BLaER1 treated with 17β-estradiol and CSF1 and Interleukin-3, amounts not matched to agents 10 nM and 100 nM (cell line): ENCODE measurements around the gene CCDC102A.

ENCODE experiments used
- H3K27ac ChIP-seq, 11 experiments: shearing (Covaris generic); formaldehyde crosslinking; 2 replicates each; pipeline ENCODE4 v1.8.1; 2022
- H3K27me3 ChIP-seq, 11 experiments: shearing (Covaris generic); formaldehyde crosslinking; 2 replicates each; pipeline ENCODE4 v1.8.1; 2022
- H3K36me3 ChIP-seq, 11 experiments: shearing (Covaris generic); formaldehyde crosslinking; 2 replicates each; pipeline ENCODE4 v1.8.1; 2022
- H3K4me1 ChIP-seq, 10 experiments: shearing (Covaris generic); formaldehyde crosslinking; 2 replicates each; pipeline ENCODE4 v1.8.1; 2022
- H3K4me2 ChIP-seq, 11 experiments: shearing (Covaris generic); formaldehyde crosslinking; 2 replicates each; pipeline ENCODE4 v1.8.1; 2022
- H3K4me3 ChIP-seq, 10 experiments: shearing (Covaris generic); formaldehyde crosslinking; 2 replicates each; pipeline ENCODE4 v1.8.1; 2022
- H3K9ac ChIP-seq, 11 experiments: shearing (Covaris generic); formaldehyde crosslinking; 2 replicates each; pipeline ENCODE4 v1.8.1; 2022
- H3K9me3 ChIP-seq, 11 experiments: shearing (Covaris generic); formaldehyde crosslinking; replicated peaks in 1 of 11; 2 replicates each; pipeline ENCODE4 v1.8.1; 2022
- H4K20me1 ChIP-seq, 11 experiments: shearing (Covaris generic); formaldehyde crosslinking; 2 replicates each; pipeline ENCODE4 v1.8.1; 2022
- Cebpa-rat ChIP-seq, 11 experiments: shearing (Covaris generic); IDR thresholded peaks; 2 replicates each; pipeline ENCODE4 v1.8.1; 2022

CCDC102A gene

DNA sequence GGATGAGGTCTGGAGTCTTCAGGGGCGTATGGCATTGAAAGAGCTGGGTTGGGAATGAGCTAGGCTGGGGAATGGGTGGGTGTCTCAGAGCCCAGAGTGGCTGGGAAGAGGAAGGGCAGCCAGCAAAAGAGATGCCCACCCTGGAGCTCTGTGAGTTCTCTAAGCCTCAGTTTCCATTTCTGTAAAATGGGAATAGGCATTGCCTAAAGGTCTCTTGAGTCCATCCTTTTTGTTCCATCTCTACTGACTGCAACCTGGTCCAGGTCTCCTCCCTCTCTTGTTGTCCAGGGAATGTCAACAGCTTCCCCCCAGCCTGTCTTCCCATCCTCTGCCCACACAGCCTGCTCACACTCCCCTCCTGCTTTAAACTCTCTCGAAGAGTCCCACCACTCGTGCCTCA is 19.6 kb downstream of the CCDC102A start:
- Histone ChIP-seq H3K9ac (no peak overlapping the region), H3K4me1 (peaks cover 0 to 10% (median 0%) of the 10 kb centered on the region in 10 experiments; a peak in 2 of 20 replicates), H3K27ac (no peak overlapping the region), H3K27me3 (no peaks in the 10 kb centered on the region; a peak in 1 of 22 replicates), H3K36me3 (peaks cover 0 to 72% (median 17%) of the 10 kb centered on the region in 11 experiments; a peak in 11 of 22 replicates), H4K20me1 (0 out of 22 replicates have a peak, but pooled peaks cover 0 to 11% (median 0%) of the 10 kb centered on the region in 11 experiments), H3K9me3 (no peaks in the 10 kb centered on the region), H3K4me2 (no peak overlapping the region), H3K4me3 (no peak overlapping the region)
- TF ChIP-seq Cebpa-rat (IDR thresholded peaks at IDR 0.05), result no peak

DNA sequence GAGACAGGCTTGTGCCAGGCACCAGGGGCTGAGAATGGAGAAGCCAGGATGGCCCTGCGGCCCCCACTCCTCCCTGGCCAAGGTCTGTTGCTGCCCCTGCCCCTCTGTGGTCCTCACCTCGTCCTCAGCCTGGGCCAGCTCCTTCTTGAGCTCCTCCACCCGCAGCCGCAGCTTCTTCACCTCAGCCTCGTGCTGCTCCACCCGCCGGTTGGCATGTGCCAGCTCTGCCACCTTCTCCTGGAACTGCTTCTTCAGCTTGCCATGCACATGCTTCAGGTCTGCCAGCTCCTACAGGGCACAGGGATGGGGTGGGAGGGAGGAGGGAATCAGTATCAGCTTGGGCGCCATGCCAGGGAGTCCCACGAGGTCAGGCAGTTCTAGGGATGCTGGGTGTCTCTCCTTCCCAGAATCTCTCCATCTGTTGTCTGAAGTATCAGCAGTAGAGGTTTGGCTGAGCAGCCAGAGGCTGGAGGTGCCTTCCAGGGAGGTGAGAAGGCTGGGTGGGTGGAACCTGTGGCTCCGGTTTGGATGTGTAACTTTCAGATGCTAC is 20.1 kb downstream of the CCDC102A start:
- H3K36me3 ChIP-seq, result peaks cover 0 to 75% (median 17%) of the 10 kb centered on the region in 11 experiments; a peak in 11 of 22 replicates
- H3K9ac ChIP-seq, result no peak overlapping the region
- 0 out of 22 replicates have a peak, but pooled peaks cover 0 to 11% (median 0%) of the 10 kb centered on the region in 11 experiments for H4K20me1 ChIP-seq
- no peak overlapping the region for H3K4me3 ChIP-seq
- no peak overlapping the region for H3K4me2 ChIP-seq
- no peaks in the 10 kb centered on the region for H3K9me3 ChIP-seq
- H3K27ac ChIP-seq, result no peak overlapping the region
- no peaks in the 10 kb centered on the region for H3K27me3 ChIP-seq
- peaks cover 0 to 10% (median 0%) of the 10 kb centered on the region in 10 experiments; a peak in 2 of 20 replicates for H3K4me1 ChIP-seq
- no peak for TF ChIP-seq Cebpa-rat (IDR thresholded peaks at IDR 0.05)

DNA sequence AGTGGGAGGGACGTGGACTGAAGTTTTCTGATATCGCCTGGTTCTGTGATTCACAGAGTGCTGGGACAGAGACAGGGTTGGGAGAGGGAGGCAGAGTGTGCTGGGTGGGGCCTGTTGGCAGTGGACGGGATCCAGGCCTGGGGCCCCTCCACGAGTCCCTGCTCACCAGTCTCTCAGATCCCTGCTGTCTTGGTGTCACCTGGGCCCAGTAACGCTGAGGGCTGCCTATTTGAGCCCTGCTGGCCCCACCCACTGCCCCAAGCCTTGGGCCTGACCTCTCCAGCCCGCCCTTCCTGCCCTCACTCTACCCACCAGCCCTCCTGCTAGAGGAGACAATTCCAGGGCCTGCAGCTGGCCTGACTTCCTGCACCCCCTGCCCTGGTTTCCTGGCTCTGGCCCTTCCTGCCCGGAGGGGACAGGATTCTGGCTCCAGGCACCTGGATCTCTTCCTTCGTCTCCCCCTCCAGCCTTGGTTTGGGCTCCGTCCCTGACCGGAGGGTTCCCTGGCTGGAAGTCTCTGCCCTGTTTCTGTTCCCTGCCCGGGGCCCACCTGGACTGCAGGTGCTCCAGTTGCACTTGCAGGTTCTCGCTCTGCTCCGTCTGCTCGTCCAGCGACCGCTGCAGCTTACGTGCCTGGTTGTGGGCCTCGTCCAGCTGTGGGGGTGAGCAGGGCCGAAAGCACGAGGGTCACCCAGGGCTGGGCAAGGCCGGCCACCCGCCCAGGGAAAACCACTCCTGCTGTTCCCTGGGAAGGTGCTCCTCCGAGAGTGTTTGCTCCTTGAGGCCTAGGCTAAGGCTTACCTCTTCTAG is 21.4 kb downstream of the CCDC102A start:
- Histone ChIP-seq H3K27me3 (no peaks in the 10 kb centered on the region), H3K9ac (no peak overlapping the region), H4K20me1 (0 out of 22 replicates have a peak, but pooled peaks cover 0 to 11% (median 0%) of the 10 kb centered on the region in 11 experiments), H3K4me2 (no peak overlapping the region), H3K27ac (no peak overlapping the region), H3K9me3 (no peaks in the 10 kb centered on the region), H3K4me1 (peaks cover 0 to 16% (median 7%) of the 10 kb centered on the region in 10 experiments; a peak in 10 of 20 replicates), H3K36me3 (peaks cover 0 to 75% (median 17%) of the 10 kb centered on the region in 11 experiments; a peak in 11 of 22 replicates), H3K4me3 (no peak overlapping the region)
- TF ChIP-seq Cebpa-rat (IDR thresholded peaks at IDR 0.05), result no peak

DNA sequence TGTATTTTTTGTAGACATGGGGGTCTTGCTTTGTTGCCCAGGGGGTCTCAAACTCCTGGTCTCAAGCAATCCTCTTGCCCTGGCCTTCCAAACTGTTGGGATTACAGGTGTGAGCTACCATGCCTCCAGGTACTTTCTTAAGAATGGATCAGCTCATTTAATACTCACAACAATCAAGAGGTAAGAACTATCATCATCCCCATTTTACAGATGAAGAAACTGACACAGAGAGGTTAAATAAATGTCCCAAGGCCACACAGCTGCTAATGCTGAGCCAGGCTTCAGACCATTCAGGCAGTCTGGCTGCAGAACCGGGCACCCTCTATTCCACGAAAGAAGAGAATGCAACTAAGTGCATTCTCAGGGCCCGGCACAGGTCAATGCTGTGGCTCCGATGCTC is 22.0 kb downstream of the CCDC102A start:
- H3K9me3 ChIP-seq, result no peaks in the 10 kb centered on the region
- no peaks in the 10 kb centered on the region for H3K27me3 ChIP-seq
- H3K27ac ChIP-seq, result no peak overlapping the region
- H4K20me1 ChIP-seq, result 0 out of 22 replicates have a peak, but pooled peaks cover 0 to 11% (median 0%) of the 10 kb centered on the region in 11 experiments
- no peak for TF ChIP-seq Cebpa-rat (IDR thresholded peaks at IDR 0.05)
- H3K4me1 ChIP-seq, result peaks cover 0 to 12% (median 8%) of the 10 kb centered on the region in 10 experiments; a peak in 10 of 20 replicates
- no peak overlapping the region for H3K4me2 ChIP-seq
- peaks cover 0 to 75% (median 17%) of the 10 kb centered on the region in 11 experiments; a peak in 11 of 22 replicates for H3K36me3 ChIP-seq
- no peak overlapping the region for H3K9ac ChIP-seq
- no peak overlapping the region for H3K4me3 ChIP-seq

DNA sequence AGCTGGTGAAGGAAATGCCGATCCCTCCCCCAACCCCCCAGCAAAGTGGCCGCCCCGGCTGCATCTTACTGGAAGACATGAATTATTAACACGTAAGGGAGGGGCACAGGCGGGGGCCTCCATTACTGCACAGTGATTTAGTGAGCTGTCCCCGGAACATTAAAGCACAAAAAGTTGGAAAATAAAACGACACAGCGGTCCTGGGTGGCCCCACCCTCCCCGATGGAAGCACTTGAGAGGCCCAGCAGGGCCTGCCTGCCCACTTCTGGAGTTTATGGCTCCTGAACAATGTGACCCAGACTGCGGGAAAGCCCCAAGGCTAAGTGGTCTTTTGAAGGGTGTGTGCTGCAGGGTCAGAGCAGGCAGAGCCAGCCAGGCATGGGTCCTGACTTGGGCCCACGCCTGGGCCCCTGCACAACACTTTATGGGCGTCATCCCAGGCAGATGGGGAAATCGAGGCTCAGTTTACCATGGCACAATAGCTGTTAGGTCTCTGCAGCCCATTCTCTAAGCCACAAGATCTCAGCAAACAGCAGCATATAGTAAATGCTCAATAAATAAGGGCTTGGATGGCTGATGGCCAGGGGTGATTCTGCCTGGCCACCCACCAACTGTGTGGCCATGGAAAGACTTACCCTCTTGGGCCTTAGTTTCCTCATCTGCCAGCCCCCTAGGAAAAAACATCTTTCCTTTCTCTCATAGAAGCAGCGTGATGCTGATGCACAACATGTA is 22.8 kb downstream of the CCDC102A start:
- Histone ChIP-seq H4K20me1 (0 out of 22 replicates have a peak, but pooled peaks cover 0 to 11% (median 0%) of the 10 kb centered on the region in 11 experiments), H3K36me3 (peaks cover 0 to 66% (median 15%) of the 10 kb centered on the region in 11 experiments; a peak in 11 of 22 replicates), H3K4me2 (no peak overlapping the region), H3K27me3 (no peaks in the 10 kb centered on the region), H3K4me3 (no peak overlapping the region), H3K27ac (no peak overlapping the region), H3K9ac (no peak overlapping the region), H3K9me3 (no peaks in the 10 kb centered on the region), H3K4me1 (peaks cover 0 to 10% (median 8%) of the 10 kb centered on the region in 10 experiments; a peak in 9 of 20 replicates)
- no peak for TF ChIP-seq Cebpa-rat (IDR thresholded peaks at IDR 0.05)

DNA sequence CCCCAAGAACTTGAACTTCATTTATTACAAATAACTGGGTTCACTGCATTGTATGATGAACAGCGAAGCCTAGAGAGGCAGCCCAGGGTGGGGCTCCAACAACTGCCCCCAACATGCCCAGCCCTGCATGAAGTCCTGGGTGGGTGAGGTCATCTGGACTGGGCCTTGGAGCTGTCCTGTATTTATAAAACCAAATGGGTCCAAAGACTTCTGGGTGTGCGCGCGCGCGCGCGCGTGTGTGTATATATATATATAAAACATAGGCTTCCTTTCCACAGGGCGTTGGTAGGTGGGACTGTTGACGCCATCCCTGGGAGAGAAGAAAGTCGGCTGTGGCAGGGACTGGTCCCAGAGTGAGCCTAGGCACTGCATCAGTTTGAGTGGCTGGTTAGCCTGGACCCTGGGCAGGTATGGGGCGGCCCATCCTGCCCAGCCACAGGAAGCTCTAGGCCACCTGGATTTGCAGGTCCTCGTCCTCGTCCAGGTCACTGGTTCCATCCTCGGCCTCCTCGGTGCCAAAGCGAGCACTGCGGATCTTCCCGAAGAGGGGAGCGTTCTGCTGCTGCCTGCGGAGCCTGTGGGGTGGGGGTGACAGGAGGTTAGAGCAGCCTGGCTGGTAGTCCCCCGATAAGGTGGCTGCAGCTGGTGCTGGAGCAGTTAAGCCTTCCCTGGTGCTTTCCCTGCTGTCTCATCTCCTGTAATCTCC is 23.9 kb downstream of the CCDC102A start:
- peaks cover 6 to 18% (median 11%) of the 10 kb centered on the region in 10 experiments; a peak in 18 of 20 replicates for H3K4me1 ChIP-seq
- TF ChIP-seq Cebpa-rat (IDR thresholded peaks at IDR 0.05), result no peak
- peaks cover 0 to 55% (median 10%) of the 10 kb centered on the region in 11 experiments; a peak in 8 of 22 replicates for H3K36me3 ChIP-seq
- no peaks in the 10 kb centered on the region for H3K9me3 ChIP-seq
- no peak overlapping the region for H3K4me3 ChIP-seq
- no peak overlapping the region for H3K9ac ChIP-seq
- 0 out of 22 replicates have a peak, but pooled peaks cover 0 to under 1% (median 0%) of the 10 kb centered on the region in 11 experiments for H4K20me1 ChIP-seq
- H3K4me2 ChIP-seq, result no peak overlapping the region
- no peaks in the 10 kb centered on the region for H3K27me3 ChIP-seq
- no peak overlapping the region for H3K27ac ChIP-seq

DNA sequence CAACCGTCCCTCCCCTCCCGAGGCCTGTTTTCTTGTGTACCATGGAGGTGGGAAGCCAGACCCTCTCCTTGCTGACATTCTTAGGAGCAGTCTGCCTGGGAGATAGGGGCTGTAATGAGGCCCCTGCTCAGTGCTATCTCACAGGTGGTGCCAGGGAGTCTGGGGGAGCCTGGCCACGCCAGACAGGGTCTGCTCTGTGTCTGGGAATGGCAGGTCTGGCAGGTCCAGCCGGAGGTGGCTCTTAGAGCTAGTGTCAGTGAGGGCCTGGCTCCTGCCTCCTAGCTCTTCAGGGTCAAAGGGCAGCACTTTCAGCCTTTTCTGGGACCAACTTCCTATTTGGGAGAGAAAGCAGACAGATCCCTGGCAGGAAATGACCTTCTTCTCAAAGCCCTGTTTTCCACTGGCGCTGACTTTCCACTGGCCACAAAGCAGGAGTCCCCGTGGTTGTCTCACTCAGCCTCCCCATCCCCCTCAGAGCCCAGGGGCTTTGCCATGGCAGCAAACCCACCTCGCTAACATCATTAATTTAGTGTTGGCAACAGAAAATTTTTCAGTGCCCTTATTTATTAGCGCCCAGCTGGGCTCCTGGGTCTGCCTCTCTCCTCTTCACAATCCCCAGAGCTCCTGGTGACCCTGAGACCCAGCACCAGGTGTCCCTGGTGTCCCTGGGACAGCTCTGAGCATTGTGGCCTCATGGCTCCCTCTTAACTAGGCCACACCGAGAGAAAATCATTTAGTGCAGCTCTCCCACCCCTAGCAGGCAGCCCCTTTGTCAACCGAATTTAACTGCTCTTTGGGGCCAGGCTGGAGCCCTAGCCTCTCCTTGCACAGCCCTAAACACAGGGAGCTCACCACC is 26.1 kb downstream of the CCDC102A start:
- no peaks in the 10 kb centered on the region for H4K20me1 ChIP-seq
- TF ChIP-seq Cebpa-rat (IDR thresholded peaks at IDR 0.05), result no peak
- H3K36me3 ChIP-seq, result peaks cover 0 to 35% (median 10%) of the 10 kb centered on the region in 11 experiments; a peak in 8 of 22 replicates
- H3K4me3 ChIP-seq, result no peak overlapping the region
- H3K4me2 ChIP-seq, result peak overlapping the region in 8 of 11 experiments; percentile 0 to 37 (median 6); a peak in 6 of 22 replicates
- H3K4me1 ChIP-seq, result peaks cover 6 to 34% (median 22%) of the 10 kb centered on the region in 10 experiments; a peak in 18 of 20 replicates
- no peak overlapping the region; a peak in 1 of 22 replicates for H3K9ac ChIP-seq
- H3K9me3 ChIP-seq, result no peaks in the 10 kb centered on the region
- H3K27ac ChIP-seq, result no peak overlapping the region
- no peaks in the 10 kb centered on the region for H3K27me3 ChIP-seq
